ENCODE results near the gene IMMT. TPM values are rescaled to one million over a fixed set of nuclear protein-coding genes. Genes with fewer than 3 reads are reported as not detected.
A peak's percentile ranks its signal among the peaks of the same experiment; 100 is the strongest.
"Not testable (repeated sequence)": the region's sequence is repeated elsewhere in the genome, so short reads cannot be mapped to it uniquely, and the experiment has no call there.

IMMT gene
- total RNA-seq = 42.3 TPM

GRCh38 chr2:86195055-86195807, at the start of gene IMMT:
IMMT (minus strand) TSS chr2:86195462; CDS start chr2:86195382, 80 bp downstream.
- DNase-seq = peak; percentile 94

- DNase-seq = not testable (repeated sequence)
These were observed 49.5 kb upstream of the IMMT start for GRCh38 chr2:86244781-86245180.

- no peak for DNase-seq
These were observed 48.9 kb upstream of the IMMT start for GRCh38 chr2:86243950-86244733.

GRCh38 chr2:86243272-86243671, 48.0 kb upstream of the IMMT start:
- DNase-seq = no peak

- no peak for DNase-seq
These were observed 46.3 kb upstream of the IMMT start for GRCh38 chr2:86241611-86242010.

GRCh38 chr2:86240251-86240650, 45.0 kb upstream of the IMMT start:
- no peak for DNase-seq

GRCh38 chr2:86239745-86240144, 44.5 kb upstream of the IMMT start:
- DNase-seq = no peak

- no peak for DNase-seq
These were observed 44.1 kb upstream of the IMMT start for GRCh38 chr2:86239326-86239725.

GRCh38 chr2:86238354-86238753, 43.1 kb upstream of the IMMT start:
- no peak for DNase-seq

- DNase-seq = no peak
These were observed 41.9 kb upstream of the IMMT start for GRCh38 chr2:86237172-86237571.

- no peak for DNase-seq
These were observed 40.1 kb upstream of the IMMT start for GRCh38 chr2:86235196-86235980.

- DNase-seq = no peak
These were observed 39.4 kb upstream of the IMMT start for GRCh38 chr2:86234563-86235131.

GRCh38 chr2:86233436-86233835, 38.2 kb upstream of the IMMT start:
- DNase-seq = no peak

GRCh38 chr2:86232910-86233309, 37.6 kb upstream of the IMMT start:
- no peak for DNase-seq

- DNase-seq = no peak
These were observed 37.1 kb upstream of the IMMT start for GRCh38 chr2:86232373-86232784.

GRCh38 chr2:86231680-86232372, 36.6 kb upstream of the IMMT start:
- DNase-seq = no peak

- DNase-seq = no peak
These were observed 35.7 kb upstream of the IMMT start for GRCh38 chr2:86230961-86231360.

GRCh38 chr2:86229221-86229620, 34.0 kb upstream of the IMMT start:
- no peak for DNase-seq

GRCh38 chr2:86228574-86228973, 33.3 kb upstream of the IMMT start:
- DNase-seq = not testable (repeated sequence)

GRCh38 chr2:86227685-86228084, 32.4 kb upstream of the IMMT start:
- no peak for DNase-seq

GRCh38 chr2:86226636-86227520, 31.6 kb upstream of the IMMT start:
- no peak for DNase-seq
